Measurements from ENCODE around the gene SUN3.

- TF ChIP-seq RAD21 (conservative IDR thresholded peaks at IDR 0.05) (no peak), CTCF (IDR thresholded peaks at IDR 0.05; ENCODE audit: poor library complexity, severe bottlenecking) (no peak), POLR2AphosphoS5 (IDR thresholded peaks at IDR 0.05) (peak; percentile 66), EZH2 (IDR thresholded peaks at IDR 0.05; ENCODE audit: borderline replicate concordance, insufficient read depth, low read length, poor library complexity, severe bottlenecking) (no peak), TAF1 (IDR thresholded peaks at IDR 0.05; ENCODE audit: low read depth) (no peak), SMC3 (conservative IDR thresholded peaks at IDR 0.05; ENCODE audit: poor library complexity) (no peak), EP300 (conservative IDR thresholded peaks at IDR 0.05; ENCODE audit: poor library complexity, severe bottlenecking) (peak; percentile 74)
Observed at GRCh38 chr7:48004032-48004431, 24.9 kb downstream of the SUN3 start.
